DMS53 (cell line): ENCODE measurements around the gene RNF213.

Experiments
- DNase-seq: peaks from one replicate; lab custom pipeline; 2025; lab: John Stamatoyannopoulos, UW

Gene RNF213

GRCh38 chr17:80352216-80352895 lies 91.7 kb downstream of the RNF213 start:
- DNase-seq = no peak

- DNase-seq = peak; percentile 48
These were observed 92.5 kb downstream of the RNF213 start for GRCh38 chr17:80352991-80353665.

GRCh38 chr17:80353718-80354275 lies 93.1 kb downstream of the RNF213 start:
- DNase-seq = no peak

- DNase-seq = no peak
These were observed 93.7 kb downstream of the RNF213 start for GRCh38 chr17:80354336-80354735.

- no peak for DNase-seq
These were observed 95.7 kb downstream of the RNF213 start for GRCh38 chr17:80356231-80356856.

- DNase-seq = no peak
These were observed 97.5 kb downstream of the RNF213 start for GRCh38 chr17:80358131-80358530.

- DNase-seq = no peak
These were observed 98.2 kb downstream of the RNF213 start for GRCh38 chr17:80358861-80359260.

GRCh38 chr17:80359422-80360110 lies 98.9 kb downstream of the RNF213 start:
- no peak for DNase-seq

GRCh38 chr17:80360396-80360795 lies 99.7 kb downstream of the RNF213 start:
- no peak for DNase-seq

GRCh38 chr17:80361495-80362220 lies 101.0 kb downstream of the RNF213 start:
- DNase-seq = peak; percentile 42

GRCh38 chr17:80362428-80363119 lies 101.9 kb downstream of the RNF213 start:
- DNase-seq = no peak

- DNase-seq = no peak
These were observed 102.5 kb downstream of the RNF213 start for GRCh38 chr17:80363120-80363515.

- no peak for DNase-seq
These were observed 103.0 kb downstream of the RNF213 start for GRCh38 chr17:80363518-80364090.

GRCh38 chr17:80364091-80364691 lies 103.5 kb downstream of the RNF213 start:
- DNase-seq = peak; percentile 40

GRCh38 chr17:80365001-80365965 lies 104.6 kb downstream of the RNF213 start:
- no peak for DNase-seq

GRCh38 chr17:80365983-80366382 lies 105.3 kb downstream of the RNF213 start:
- DNase-seq = no peak

GRCh38 chr17:80367503-80367902 lies 106.9 kb downstream of the RNF213 start:
- no peak for DNase-seq

GRCh38 chr17:80371196-80371595 lies 110.5 kb downstream of the RNF213 start:
- no peak for DNase-seq

GRCh38 chr17:80372456-80372855 lies 111.8 kb downstream of the RNF213 start:
- DNase-seq = no peak
